ENCODE results near the gene GTF3C2.

Gene GTF3C2

GRCh38 chr2:27303093-27304025 is 53.2 kb downstream of the GTF3C2 start:
- TF ChIP-seq GATA2 (IDR thresholded peaks at IDR 0.05; ENCODE audit: low read depth, low read length): no peak
- TF ChIP-seq GATA3 (IDR thresholded peaks at IDR 0.05; ENCODE audit: low read depth, low read length): no peak

- TF ChIP-seq GATA2 (IDR thresholded peaks at IDR 0.05; ENCODE audit: low read depth, low read length) (no peak), GATA3 (IDR thresholded peaks at IDR 0.05; ENCODE audit: low read depth, low read length) (no peak)
Measured at GRCh38 chr2:27298391-27299080, 58.0 kb downstream of the GTF3C2 start.

GRCh38 chr2:27297195-27297594 is 59.4 kb downstream of the GTF3C2 start:
- TF ChIP-seq GATA2 (IDR thresholded peaks at IDR 0.05; ENCODE audit: low read depth, low read length) (no peak), GATA3 (IDR thresholded peaks at IDR 0.05; ENCODE audit: low read depth, low read length) (no peak)

GRCh38 chr2:27296481-27296880 is 60.1 kb downstream of the GTF3C2 start:
- TF ChIP-seq GATA3 (IDR thresholded peaks at IDR 0.05; ENCODE audit: low read depth, low read length) (no peak), GATA2 (IDR thresholded peaks at IDR 0.05; ENCODE audit: low read depth, low read length) (no peak)

- TF ChIP-seq GATA3 (IDR thresholded peaks at IDR 0.05; ENCODE audit: low read depth, low read length) (no peak), GATA2 (IDR thresholded peaks at IDR 0.05; ENCODE audit: low read depth, low read length) (no peak)
Measured at GRCh38 chr2:27294928-27295327, 61.6 kb downstream of the GTF3C2 start.

GRCh38 chr2:27291865-27292264 is 64.7 kb downstream of the GTF3C2 start:
- no peak for TF ChIP-seq GATA3 (IDR thresholded peaks at IDR 0.05; ENCODE audit: low read depth, low read length)
- TF ChIP-seq GATA2 (IDR thresholded peaks at IDR 0.05; ENCODE audit: low read depth, low read length): no peak

GRCh38 chr2:27290549-27290948 is 66.0 kb downstream of the GTF3C2 start:
- no peak for TF ChIP-seq GATA3 (IDR thresholded peaks at IDR 0.05; ENCODE audit: low read depth, low read length)
- no peak for TF ChIP-seq GATA2 (IDR thresholded peaks at IDR 0.05; ENCODE audit: low read depth, low read length)

GRCh38 chr2:27288610-27289009 is 68.0 kb downstream of the GTF3C2 start:
- no peak for TF ChIP-seq GATA3 (IDR thresholded peaks at IDR 0.05; ENCODE audit: low read depth, low read length)

GRCh38 chr2:27285481-27285880 is 71.1 kb downstream of the GTF3C2 start:
- no peak for TF ChIP-seq GATA3 (IDR thresholded peaks at IDR 0.05; ENCODE audit: low read depth, low read length)
- no peak for TF ChIP-seq GATA2 (IDR thresholded peaks at IDR 0.05; ENCODE audit: low read depth, low read length)

GRCh38 chr2:27284996-27285395 is 71.6 kb downstream of the GTF3C2 start:
- no peak for TF ChIP-seq GATA2 (IDR thresholded peaks at IDR 0.05; ENCODE audit: low read depth, low read length)
- no peak for TF ChIP-seq GATA3 (IDR thresholded peaks at IDR 0.05; ENCODE audit: low read depth, low read length)

- TF ChIP-seq GATA2 (IDR thresholded peaks at IDR 0.05; ENCODE audit: low read depth, low read length) (no peak), GATA3 (IDR thresholded peaks at IDR 0.05; ENCODE audit: low read depth, low read length) (no peak)
Measured at GRCh38 chr2:27282892-27283291, 73.7 kb downstream of the GTF3C2 start.

- TF ChIP-seq GATA3 (IDR thresholded peaks at IDR 0.05; ENCODE audit: low read depth, low read length) (no peak), GATA2 (IDR thresholded peaks at IDR 0.05; ENCODE audit: low read depth, low read length) (no peak)
Measured at GRCh38 chr2:27281855-27282559, 74.6 kb downstream of the GTF3C2 start, which contains the start of gene TRIM54. Gene TRIM54 (plus strand): TSS chr2:27282429. CDS start chr2:27282732, 303 bp downstream.

GRCh38 chr2:27281442-27281841 is 75.1 kb downstream of the GTF3C2 start:
- TF ChIP-seq GATA3 (IDR thresholded peaks at IDR 0.05; ENCODE audit: low read depth, low read length) (no peak), GATA2 (IDR thresholded peaks at IDR 0.05; ENCODE audit: low read depth, low read length) (no peak)

GRCh38 chr2:27280826-27281225 is 75.7 kb downstream of the GTF3C2 start:
- TF ChIP-seq GATA3 (IDR thresholded peaks at IDR 0.05; ENCODE audit: low read depth, low read length): no peak
- TF ChIP-seq GATA2 (IDR thresholded peaks at IDR 0.05; ENCODE audit: low read depth, low read length): no peak
